Hippocampal formation (tissue), 2 donors: ENCODE data around the gene RAB9B.
"Not testable (repeated sequence)": the region's sequence is repeated elsewhere in the genome, so short reads cannot be mapped to it uniquely, and the experiment has no call there.

Experiments used
- DNase-seq, 2 donors: peaks; one replicate each; lab custom pipeline; 2025; lab: John Stamatoyannopoulos, UW

The RAB9B gene

GRCh38 chrX:103831803-103832544 is at the start of gene RAB9B:
TSS of gene RAB9B (minus strand) at chrX:103832257. CDS start at chrX:103825784, 6,473 bp downstream.
- peak; percentile 22 to 56 for DNase-seq

GRCh38 chrX:103879339-103879738 is 47.3 kb upstream of the RAB9B start:
- no peak for DNase-seq

DNA sequence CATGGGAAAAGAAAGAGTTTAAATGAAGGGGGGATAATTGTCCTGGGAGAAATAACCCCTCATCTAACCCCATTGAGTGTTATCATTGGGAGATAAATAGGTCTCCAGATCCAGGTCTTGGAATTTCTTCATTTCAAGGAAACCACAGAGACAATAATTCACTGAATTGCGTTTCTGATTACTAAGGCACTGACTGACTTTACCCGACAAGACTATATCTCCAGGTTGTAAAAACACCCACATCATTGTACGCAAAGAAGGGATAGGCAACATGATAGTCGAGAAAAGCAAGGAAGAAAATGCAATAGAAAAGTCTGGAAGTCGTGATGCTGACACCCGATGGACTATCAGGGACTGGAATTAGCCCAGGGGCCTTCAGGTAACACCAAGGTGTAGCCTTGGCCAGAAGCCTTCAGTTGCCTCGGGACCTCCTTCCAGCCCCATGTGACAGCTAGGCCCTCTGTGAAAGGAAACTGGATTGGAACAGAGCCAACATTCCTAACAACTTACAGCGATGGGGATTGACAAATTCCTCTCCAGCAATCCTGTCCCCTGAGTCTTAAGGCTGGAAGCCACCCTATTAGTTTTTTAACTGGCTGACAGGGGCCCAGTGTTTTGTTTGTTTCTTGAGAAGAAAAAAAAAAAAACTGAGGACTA is 46.5 kb upstream of the RAB9B start:
- no peak for DNase-seq

- no peak for DNase-seq
Observed at GRCh38 chrX:103877571-103877970, 45.5 kb upstream of the RAB9B start.

GRCh38 chrX:103864886-103865534 is 33.0 kb upstream of the RAB9B start:
- no peak for DNase-seq

GRCh38 chrX:103864149-103864548 is 32.1 kb upstream of the RAB9B start:
- no peak for DNase-seq

GRCh38 chrX:103861200-103861599 is 29.1 kb upstream of the RAB9B start:
- DNase-seq, result no peak

- no peak for DNase-seq
Observed at GRCh38 chrX:103849558-103849957, 17.5 kb upstream of the RAB9B start.

DNA sequence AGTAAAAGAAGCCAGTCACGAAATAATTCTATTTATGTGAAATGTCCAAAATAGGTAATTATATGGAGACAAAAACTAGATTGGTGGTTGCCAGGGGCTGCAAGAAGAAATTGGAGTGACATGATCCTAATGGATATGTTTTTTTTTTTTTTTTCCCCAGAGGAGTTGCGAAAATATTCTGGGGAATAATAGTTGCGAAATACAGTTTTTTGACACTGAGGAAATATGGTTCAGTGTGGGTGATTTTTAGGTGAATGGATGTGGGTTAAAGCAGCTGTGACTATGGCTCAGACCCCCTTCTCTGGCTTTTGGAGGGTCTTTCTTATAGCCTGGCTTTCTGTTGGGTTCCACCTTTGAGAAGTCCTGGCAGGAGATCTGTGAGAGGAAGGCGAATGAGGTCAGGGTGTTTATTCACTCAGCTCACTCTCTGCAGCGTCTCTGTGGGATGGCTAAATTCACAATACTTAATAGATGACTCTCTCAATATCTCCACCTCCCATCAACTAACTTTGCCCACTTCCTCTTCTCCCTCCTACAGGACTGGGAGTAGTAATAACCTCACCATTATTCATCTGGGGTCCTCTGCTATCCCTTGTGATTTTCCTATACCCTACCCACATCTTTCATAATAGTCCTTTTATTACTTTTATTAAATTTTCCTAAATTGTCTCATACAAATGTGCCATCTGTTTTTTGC is 15.3 kb upstream of the RAB9B start:
- no peak for DNase-seq

DNA sequence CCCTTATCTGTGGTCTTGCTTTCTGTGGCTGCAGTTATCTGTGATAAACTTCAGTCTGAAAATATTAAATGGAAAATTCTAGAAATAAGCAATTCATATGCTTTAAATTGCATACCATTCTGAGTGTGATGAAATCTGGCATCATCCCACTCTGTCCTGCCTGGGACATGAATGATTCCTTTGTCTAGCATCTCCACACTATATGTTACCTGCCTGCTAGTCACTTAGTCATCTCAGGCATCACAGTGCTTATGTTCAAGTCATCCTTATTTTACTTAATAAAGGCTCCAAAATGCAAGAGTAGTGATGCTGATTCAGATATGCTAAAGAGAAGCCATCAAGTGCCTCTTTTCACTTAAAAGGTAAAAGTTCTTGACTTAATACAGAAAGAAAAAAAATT is 14.3 kb upstream of the RAB9B start:
- no peak for DNase-seq

DNA sequence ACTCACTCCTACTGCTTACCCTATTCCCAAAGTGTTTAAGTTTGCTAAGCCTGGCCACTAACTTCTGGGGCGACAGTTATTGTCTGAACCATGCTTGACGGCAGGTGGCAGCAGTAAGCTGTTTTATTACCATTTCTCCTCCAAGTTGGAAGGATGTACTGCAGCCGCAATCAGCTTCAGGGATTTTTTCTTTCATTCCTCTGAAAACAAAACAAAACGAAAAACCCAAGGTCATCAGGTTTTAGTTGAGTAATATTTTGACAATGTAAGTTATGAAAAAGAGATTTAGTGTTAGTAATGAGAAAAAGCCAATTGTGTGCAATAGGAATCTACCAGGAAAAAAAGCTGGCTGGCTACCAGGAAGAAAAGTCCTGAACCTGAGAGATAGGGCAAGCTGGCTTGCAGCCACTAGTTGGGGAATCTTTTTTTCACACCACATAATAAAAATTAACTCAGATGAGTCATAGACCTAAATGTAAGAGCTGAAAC is 13.2 kb upstream of the RAB9B start:
- peak; percentile 10 to 33 for DNase-seq

GRCh38 chrX:103839404-103839803 is 7.3 kb upstream of the RAB9B start:
- DNase-seq, result no peak

- DNase-seq, result no peak
Observed at GRCh38 chrX:103831342-103831802, 685 bp downstream of the RAB9B start.

- no peak for DNase-seq
Observed at GRCh38 chrX:103830848-103831247, 1.2 kb downstream of the RAB9B start.

- no peak for DNase-seq
Observed at GRCh38 chrX:103828529-103828928, 3.5 kb downstream of the RAB9B start.

- no peak for DNase-seq
Observed at GRCh38 chrX:103825881-103826280, 6.2 kb downstream of the RAB9B start.

DNA sequence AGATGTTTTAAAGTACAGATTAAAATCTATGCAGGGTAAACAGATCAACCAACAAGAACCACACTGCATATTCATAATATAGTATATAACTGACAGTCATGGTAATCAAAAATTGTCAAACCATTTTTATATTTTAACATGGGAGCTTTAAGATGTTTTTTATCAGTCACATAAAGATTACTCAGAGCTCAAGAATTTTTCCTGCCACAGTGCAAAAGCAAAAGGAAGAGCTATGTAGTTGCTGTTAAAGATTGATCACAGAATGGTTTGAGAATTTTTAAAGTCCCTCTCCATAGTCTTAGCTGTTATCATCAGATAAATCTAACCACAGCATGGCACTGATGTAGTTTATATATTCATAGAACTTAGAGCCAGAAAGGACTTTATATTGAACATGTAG is 8.5 kb downstream of the RAB9B start:
- DNase-seq, result no peak

DNA sequence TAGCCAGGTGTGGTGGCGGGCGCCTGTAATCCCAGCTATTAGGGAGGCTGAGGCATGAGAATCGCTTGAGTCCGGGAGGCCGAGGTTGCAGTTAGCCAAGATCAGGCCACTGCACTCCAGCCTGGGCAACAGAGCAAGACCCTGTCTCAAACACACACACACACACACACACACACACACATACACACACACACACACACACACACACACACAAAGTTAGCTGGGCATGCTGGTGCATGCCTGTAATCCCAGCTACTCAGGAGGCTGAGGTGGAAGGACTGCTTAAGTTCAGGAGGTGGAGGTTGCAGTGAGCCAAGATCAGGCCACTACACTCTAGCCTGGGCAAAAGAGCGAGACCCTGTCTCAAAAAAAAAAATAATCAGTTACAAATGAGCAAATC is 11.3 kb downstream of the RAB9B start:
- DNase-seq, result not testable (repeated sequence)

DNA sequence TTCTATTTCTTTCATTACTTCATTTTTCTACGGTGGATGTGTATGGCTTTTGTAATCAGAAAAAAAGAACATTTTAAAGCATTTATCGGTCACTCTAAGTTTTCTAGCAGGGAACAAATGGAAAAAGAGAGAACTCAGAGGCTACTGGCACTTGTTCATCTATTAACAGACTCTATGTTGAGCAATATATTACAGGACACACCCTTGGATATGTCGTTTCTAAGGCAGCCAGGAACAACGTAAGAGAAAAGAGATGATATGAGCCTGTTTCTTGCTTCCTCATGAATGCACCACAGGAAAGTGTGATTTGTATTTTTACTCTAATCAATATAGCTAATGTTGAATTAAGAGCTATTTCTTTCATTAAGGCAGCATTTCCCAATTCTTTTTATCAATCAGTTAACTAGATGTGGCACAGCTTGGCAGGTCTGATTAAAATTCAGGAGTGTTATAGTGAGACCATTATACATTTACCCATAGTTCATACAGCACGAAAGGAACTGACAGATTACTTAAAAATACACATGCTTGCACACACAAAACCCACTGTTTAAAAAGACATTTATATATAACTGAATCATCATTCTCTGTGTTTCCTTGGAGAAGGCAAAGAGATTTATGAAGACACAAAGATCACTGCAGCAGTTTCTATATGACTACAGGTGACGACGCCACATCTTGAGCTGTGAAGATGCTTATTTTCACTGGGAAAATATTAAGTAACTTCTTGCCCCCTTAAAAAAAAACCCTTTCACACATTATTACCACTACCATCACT is 13.0 kb downstream of the RAB9B start:
- DNase-seq, result no peak

- DNase-seq, result peak in 1 of 2 donors; percentile 62
Observed at GRCh38 chrX:103817502-103817901, 14.6 kb downstream of the RAB9B start.

DNA sequence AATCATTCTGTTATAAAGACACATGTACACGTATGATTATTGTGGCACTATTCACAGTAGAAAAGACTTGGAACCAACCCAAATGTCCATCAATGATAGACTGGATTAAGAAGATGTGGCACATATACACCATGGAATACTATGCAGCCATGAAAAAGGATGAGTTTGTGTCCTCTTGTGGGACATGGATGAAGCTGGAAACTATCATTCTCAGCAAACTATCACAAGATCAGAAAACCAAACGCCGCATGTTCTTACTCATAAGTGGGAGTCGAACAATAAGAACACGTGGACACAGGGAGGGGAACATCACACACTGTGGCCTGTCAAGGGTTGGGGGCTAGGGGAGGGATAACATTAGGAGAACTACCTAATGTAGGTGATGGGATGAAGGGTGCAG is 15.0 kb downstream of the RAB9B start:
- not testable (repeated sequence) for DNase-seq
